ENCODE measurements around the gene SOD3. TPM values are rescaled to one million over a fixed set of nuclear protein-coding genes. Genes with fewer than 3 reads are reported as not detected.
A peak's percentile ranks its signal among the peaks of the same experiment; 100 is the strongest.

The SOD3 gene
- total RNA-seq: 10 to 100 TPM; 18.4 to 55.8 (median 23.3) TPM

GRCh38 chr4:24794916-24795665 lies at the start of gene SOD3:
Gene SOD3 (plus strand): TSS chr4:24795573. CDS start chr4:24799522, 3,949 bp downstream.
- peaks cover 31% of the 10 kb centered on the region for H3K4me1 ChIP-seq
- 26% methylated on average over 19 of the region's 21 CpGs for WGBS
- H3K9me3 ChIP-seq: no peaks in the 10 kb centered on the region
- H3K36me3 ChIP-seq: no peaks in the 10 kb centered on the region
- H3K27ac ChIP-seq: peak within 1 kb of the TSS; percentile 83
- peaks cover 4% of the 10 kb centered on the region for H3K27me3 ChIP-seq
- TF ChIP-seq POLR2AphosphoS5 (IDR thresholded peaks at IDR 0.05): peak in 2 of 3 donors; percentile 38 to 60
- TF ChIP-seq CTCF (IDR thresholded peaks at IDR 0.05): no peak
- TF ChIP-seq EP300 (IDR thresholded peaks at IDR 0.05): no peak
- TF ChIP-seq POLR2A (IDR thresholded peaks at IDR 0.05): peak in 1 of 2 donors; percentile 51
- H3K4me3 ChIP-seq: peak within 1 kb of the TSS; percentile 32
- peak; percentile 86 to 89 for DNase-seq (ENCODE audit: low spot score in 2 of 2)

GRCh38 chr4:24747234-24747975 lies 48.0 kb upstream of the SOD3 start:
- Histone ChIP-seq H3K4me1 (peaks cover 10% of the 10 kb centered on the region), H3K27ac (no peak overlapping the region), H3K36me3 (no peaks in the 10 kb centered on the region), H3K27me3 (no peaks in the 10 kb centered on the region), H3K4me3 (no peak overlapping the region), H3K9me3 (no peaks in the 10 kb centered on the region)
- TF ChIP-seq CTCF (IDR thresholded peaks at IDR 0.05) (no peak), EP300 (IDR thresholded peaks at IDR 0.05) (no peak), POLR2AphosphoS5 (IDR thresholded peaks at IDR 0.05) (no peak)
- no peak for DNase-seq (ENCODE audit: low spot score in 2 of 2)
- WGBS: 92% methylated on average over 4 of the region's 4 CpGs

- 93% methylated on average over 4 of the region's 4 CpGs for WGBS
- Histone ChIP-seq H3K27me3 (no peaks in the 10 kb centered on the region), H3K9me3 (no peaks in the 10 kb centered on the region), H3K27ac (no peak overlapping the region), H3K36me3 (no peaks in the 10 kb centered on the region), H3K4me1 (peaks cover 3% of the 10 kb centered on the region), H3K4me3 (no peak overlapping the region)
- TF ChIP-seq POLR2A (IDR thresholded peaks at IDR 0.05) (no peak), EP300 (IDR thresholded peaks at IDR 0.05) (no peak), POLR2AphosphoS5 (IDR thresholded peaks at IDR 0.05) (no peak), CTCF (IDR thresholded peaks at IDR 0.05) (no peak)
- no peak for DNase-seq (ENCODE audit: low spot score in 2 of 2)
Measured at GRCh38 chr4:24748023-24748422, 47.4 kb upstream of the SOD3 start.

- Histone ChIP-seq H3K36me3 (no peaks in the 10 kb centered on the region), H3K4me3 (no peak overlapping the region), H3K27me3 (no peaks in the 10 kb centered on the region), H3K4me1 (no peaks in the 10 kb centered on the region), H3K27ac (no peak overlapping the region), H3K9me3 (no peaks in the 10 kb centered on the region)
- TF ChIP-seq POLR2AphosphoS5 (IDR thresholded peaks at IDR 0.05) (no peak), EP300 (IDR thresholded peaks at IDR 0.05) (no peak), POLR2A (IDR thresholded peaks at IDR 0.05) (no peak), CTCF (IDR thresholded peaks at IDR 0.05) (no peak)
- DNase-seq (ENCODE audit: low spot score in 2 of 2): no peak
- 85% methylated on average over 10 of the region's 10 CpGs for WGBS
Measured at GRCh38 chr4:24748758-24749350, 46.5 kb upstream of the SOD3 start.

- H3K27me3 ChIP-seq: no peaks in the 10 kb centered on the region
- 67% methylated on average over 3 of the region's 3 CpGs for WGBS
- no peaks in the 10 kb centered on the region for H3K9me3 ChIP-seq
- no peaks in the 10 kb centered on the region for H3K4me1 ChIP-seq
- H3K27ac ChIP-seq: no peak overlapping the region
- no peaks in the 10 kb centered on the region for H3K36me3 ChIP-seq
- no peak for DNase-seq (ENCODE audit: low spot score in 2 of 2)
- TF ChIP-seq POLR2A (IDR thresholded peaks at IDR 0.05) (no peak), CTCF (IDR thresholded peaks at IDR 0.05) (no peak), EP300 (IDR thresholded peaks at IDR 0.05) (no peak), POLR2AphosphoS5 (IDR thresholded peaks at IDR 0.05) (no peak)
- no peak overlapping the region for H3K4me3 ChIP-seq
Measured at GRCh38 chr4:24750106-24750505, 45.3 kb upstream of the SOD3 start.

Measured in suprapubic skin (tissue), 4 donors.